Brain microvascular endothelial cell (primary cell): ENCODE results near the gene SLC7A10.

Experiments
- DNase-seq: peaks from one replicate; pipeline ENCODE4 v3.0.0-alpha.2; 2020
- H3K27ac ChIP-seq: fragments of 250-450 bp; sonication (Bioruptor Pico); 2 replicates; pipeline ENCODE4 v1.5.1; 2020; ENCODE audit warnings: mild to moderate bottlenecking, moderate library complexity
- H3K27me3 ChIP-seq: fragments of 250-450 bp; sonication (Bioruptor Pico); replicated peaks from 2 replicates; pipeline ENCODE4 v1.5.1; 2020; ENCODE audit warnings: mild to moderate bottlenecking
- H3K36me3 ChIP-seq: fragments of 250-450 bp; sonication (Bioruptor Pico); replicated peaks from 2 replicates; pipeline ENCODE4 v1.5.1; 2020; ENCODE audit warnings: mild to moderate bottlenecking
- H3K4me3 ChIP-seq: 2 replicates; pipeline ENCODE4 v1.5.1; 2011; ENCODE audit warnings: low read depth, mild to moderate bottlenecking, control low read depth, low read length, moderate library complexity
- CTCF ChIP-seq: IDR thresholded peaks from 2 replicates; pipeline ENCODE4 v1.5.1; 2011; ENCODE audit warnings: low read depth, mild to moderate bottlenecking, moderate library complexity, low read length, control low read depth, inconsistent platforms; ENCODE audit errors: missing control alignments
- in situ Hi-C: cut with HindIII; loops from 2 replicates; pipeline ENCODE4 v1.10.0; 2017; ENCODE audit warnings: low sequenced_read_pairs, low pct_ligation_motif_present

SLC7A10 gene

DNA sequence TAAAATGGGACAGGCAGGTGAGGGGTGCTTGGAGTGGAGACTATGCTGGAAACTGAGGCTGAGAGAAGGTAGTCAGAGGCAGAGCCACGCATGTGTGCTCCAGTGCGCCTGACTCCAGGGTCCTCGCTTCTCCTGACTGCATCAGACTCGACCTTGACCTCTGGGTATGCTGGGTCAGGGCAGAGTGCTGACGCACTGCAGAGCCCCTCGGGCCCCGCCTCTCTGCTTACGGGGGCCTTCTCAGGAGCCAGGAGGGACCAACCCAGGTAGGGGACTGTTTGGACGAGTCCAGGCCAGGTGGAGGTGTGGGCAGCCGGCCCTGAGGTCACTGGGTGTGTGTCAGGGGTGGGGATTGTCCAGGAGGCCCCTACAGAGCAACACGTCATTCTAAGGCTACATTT lies 22.9 kb upstream of the SLC7A10 start:
- in situ Hi-C loops, result no loop called here
- no peak for TF ChIP-seq CTCF
- H3K27me3 ChIP-seq, result no peaks in the 10 kb centered on the region
- no peak for DNase-seq
- no peak overlapping the region for H3K27ac ChIP-seq
- H3K36me3 ChIP-seq, result no peaks in the 10 kb centered on the region
- H3K4me3 ChIP-seq, result no peak overlapping the region

- DNase-seq, result no peak
- no peaks in the 10 kb centered on the region for H3K27me3 ChIP-seq
- no peak overlapping the region for H3K27ac ChIP-seq
- H3K36me3 ChIP-seq, result no peaks in the 10 kb centered on the region
- no peak overlapping the region for H3K4me3 ChIP-seq
- in situ Hi-C loops, result no loop called here
- no peak for TF ChIP-seq CTCF
These were observed 22.5 kb upstream of the SLC7A10 start for GRCh38 chr19:33248104-33248503.

GRCh38 chr19:33247441-33247819 lies 21.8 kb upstream of the SLC7A10 start:
- DNase-seq, result no peak
- Histone ChIP-seq H3K36me3 (no peaks in the 10 kb centered on the region), H3K4me3 (no peak overlapping the region), H3K27ac (no peak overlapping the region), H3K27me3 (no peaks in the 10 kb centered on the region)
- no peak for TF ChIP-seq CTCF
- in situ Hi-C loops, result no loop called here

DNA sequence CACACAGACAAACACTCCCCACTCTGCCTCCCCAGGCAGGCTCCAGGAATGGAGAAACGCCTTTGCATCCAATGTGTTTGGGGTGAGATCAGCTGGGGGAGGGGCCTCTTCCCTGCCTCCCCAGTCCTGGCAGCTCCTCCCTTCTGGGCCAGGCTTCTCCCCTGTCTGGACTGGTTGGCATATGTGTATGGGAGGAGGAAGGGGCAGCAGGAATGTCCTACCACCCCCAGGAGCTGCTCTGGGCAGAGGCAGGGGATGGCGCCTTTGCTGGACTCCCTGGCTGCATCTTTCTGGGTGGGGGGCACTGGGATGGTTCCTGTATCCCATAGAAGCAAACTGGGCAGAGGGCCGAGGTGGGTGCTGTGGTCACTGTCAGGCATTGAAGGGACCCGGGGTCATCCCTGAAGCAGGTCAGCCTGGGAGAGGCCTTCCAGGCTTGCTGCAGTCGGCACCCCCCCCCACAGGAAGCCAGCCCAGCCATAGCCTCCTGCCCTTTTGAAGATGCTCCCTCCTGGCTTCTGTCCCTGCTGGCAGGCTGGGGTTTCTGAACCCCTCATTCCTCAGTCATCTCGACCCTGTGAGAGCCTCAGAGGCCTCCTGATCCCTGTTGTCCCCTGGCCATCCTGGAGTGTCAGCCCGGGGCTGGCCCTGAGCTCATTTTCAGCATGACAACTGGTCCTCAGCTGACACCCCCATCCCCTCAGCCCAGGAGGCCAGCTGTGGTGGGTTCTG lies 21.2 kb upstream of the SLC7A10 start:
- no peak overlapping the region for H3K4me3 ChIP-seq
- no peak overlapping the region for H3K27ac ChIP-seq
- no peak for TF ChIP-seq CTCF
- no peaks in the 10 kb centered on the region for H3K36me3 ChIP-seq
- in situ Hi-C loops, result no loop called here
- DNase-seq, result no peak
- H3K27me3 ChIP-seq, result no peaks in the 10 kb centered on the region

DNA sequence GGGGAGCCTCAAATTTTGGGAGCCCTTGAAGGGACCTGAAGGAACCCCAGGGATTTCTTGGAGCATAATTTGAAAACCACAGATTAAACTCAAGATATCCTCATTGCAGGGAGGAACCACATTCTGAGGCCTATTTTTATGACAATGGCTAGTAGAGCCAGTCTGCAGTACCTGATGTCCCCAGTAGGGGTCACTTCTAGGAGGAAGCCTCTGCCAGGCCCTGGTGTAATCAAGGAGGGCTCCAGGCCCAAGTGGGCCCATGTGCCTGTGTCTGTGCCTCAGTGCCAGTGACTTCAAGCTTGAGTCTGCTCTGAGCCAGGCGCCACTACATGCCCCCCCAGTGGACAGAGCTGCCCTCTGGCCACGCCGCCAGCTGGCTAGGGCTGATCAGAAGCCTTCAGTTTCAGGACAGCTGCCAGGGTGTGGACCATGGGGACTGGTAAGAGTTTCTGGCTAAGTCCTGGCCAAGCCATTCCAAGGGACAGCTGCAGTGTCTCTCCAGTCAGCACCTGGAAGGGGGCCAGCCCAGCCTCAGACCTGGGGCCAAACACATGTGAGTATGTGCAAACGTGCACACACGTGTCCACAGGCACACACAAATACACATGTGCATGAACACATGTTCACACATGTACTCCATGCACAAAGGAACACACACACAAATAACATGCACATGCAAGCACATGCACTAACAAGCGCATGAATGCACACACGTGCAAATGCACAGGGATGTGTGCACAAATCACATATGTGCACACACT lies 20.5 kb upstream of the SLC7A10 start:
- no peaks in the 10 kb centered on the region for H3K36me3 ChIP-seq
- DNase-seq, result no peak
- TF ChIP-seq CTCF, result peak; percentile 74
- in situ Hi-C loops, result no loop called here
- H3K27ac ChIP-seq, result no peak overlapping the region
- no peak overlapping the region for H3K4me3 ChIP-seq
- no peaks in the 10 kb centered on the region for H3K27me3 ChIP-seq

- Histone ChIP-seq H3K27ac (no peak overlapping the region), H3K36me3 (no peaks in the 10 kb centered on the region), H3K4me3 (no peak overlapping the region), H3K27me3 (no peaks in the 10 kb centered on the region)
- DNase-seq, result no peak
- in situ Hi-C loops, result no loop called here
- no peak for TF ChIP-seq CTCF
These were observed 17.3 kb upstream of the SLC7A10 start for GRCh38 chr19:33242911-33243310.
